Urinary bladder (tissue), 4 donors: ENCODE measurements around the gene RPH3AL. TPM values are rescaled to one million over a fixed set of nuclear protein-coding genes. Genes with fewer than 3 reads are reported as not detected.
"Not testable (repeated sequence)": the region's sequence is repeated elsewhere in the genome, so short reads cannot be mapped to it uniquely, and the experiment has no call there.

Source experiments
- DNase-seq: peaks from one replicate; pipeline ENCODE4 v3.0.0-alpha.2; 2015; ENCODE audit errors: extremely low spot score
- H3K27ac ChIP-seq: one replicate; pipeline ENCODE4 v1.5.1; 2013; ENCODE audit warnings: low read depth, mild to moderate bottlenecking, moderate library complexity
- H3K36me3 ChIP-seq: one replicate; pipeline ENCODE4 v1.6.1; 2013; ENCODE audit warnings: mild to moderate bottlenecking, moderate library complexity; ENCODE audit not compliant: insufficient read depth
- H3K4me1 ChIP-seq: one replicate; pipeline ENCODE4 v1.6.1; 2013; ENCODE audit warnings: mild to moderate bottlenecking, moderate library complexity; ENCODE audit not compliant: insufficient read depth
- H3K4me3 ChIP-seq: one replicate; pipeline ENCODE4 v1.5.1; 2013; ENCODE audit warnings: low read depth, low read length
- WGBS: extraction: QIAGEN DNeasy Blood & Tissue Kit; methylation state at CpG from one replicate; pipeline ENCODE4 v1.1.7; 2013; 5-methylcytosine and 5-hydroxymethylcytosine counted together
- polyA plus RNA-seq: library from polyadenylated mRNA; stranded (reverse); fragments of 200-250 nt; gene quantifications from one replicate; pipeline ENCODE4 v1.2.3, GENCODE V29; 2013
- total RNA-seq: library from RNA; depleted of rRNA; stranded (reverse); fragments of >200 nt; gene quantifications from one replicate; pipeline ENCODE4 v1.2.3, GENCODE V29; 2014
- donor health status: healthy with polysubstance abuse.
- donor health status: healthy.

RPH3AL gene
- total and polyA plus RNA-seq, 2 donors: 5.4 to 7.1 TPM

DNA sequence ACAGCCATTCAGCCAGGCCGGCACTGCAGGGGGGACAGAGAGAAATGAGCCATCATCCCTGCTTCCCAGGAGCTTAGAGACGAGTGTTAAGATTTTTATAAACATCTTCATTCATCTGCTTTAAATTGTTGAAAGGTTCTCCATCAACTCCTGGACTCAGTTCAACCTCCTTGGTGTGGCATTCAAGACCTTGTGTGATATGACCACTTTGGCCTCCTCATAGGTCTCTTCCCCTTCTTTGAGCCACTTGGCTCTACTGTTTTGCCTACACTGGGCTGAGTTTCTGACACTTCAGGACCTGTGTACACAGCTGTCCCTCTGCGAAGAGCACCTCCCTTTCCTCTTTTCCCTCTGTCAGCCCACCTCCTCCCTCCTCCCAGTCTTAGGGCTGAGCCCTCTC lies 175.5 kb downstream of the RPH3AL start:
- Histone ChIP-seq H3K36me3 (no peaks in the 10 kb centered on the region), H3K4me1 (no peaks in the 10 kb centered on the region), H3K27ac (no peak overlapping the region), H3K4me3 (no peak overlapping the region)
- WGBS: 76% methylated on average over 3 of the region's 3 CpGs
- DNase-seq: no peak

DNA sequence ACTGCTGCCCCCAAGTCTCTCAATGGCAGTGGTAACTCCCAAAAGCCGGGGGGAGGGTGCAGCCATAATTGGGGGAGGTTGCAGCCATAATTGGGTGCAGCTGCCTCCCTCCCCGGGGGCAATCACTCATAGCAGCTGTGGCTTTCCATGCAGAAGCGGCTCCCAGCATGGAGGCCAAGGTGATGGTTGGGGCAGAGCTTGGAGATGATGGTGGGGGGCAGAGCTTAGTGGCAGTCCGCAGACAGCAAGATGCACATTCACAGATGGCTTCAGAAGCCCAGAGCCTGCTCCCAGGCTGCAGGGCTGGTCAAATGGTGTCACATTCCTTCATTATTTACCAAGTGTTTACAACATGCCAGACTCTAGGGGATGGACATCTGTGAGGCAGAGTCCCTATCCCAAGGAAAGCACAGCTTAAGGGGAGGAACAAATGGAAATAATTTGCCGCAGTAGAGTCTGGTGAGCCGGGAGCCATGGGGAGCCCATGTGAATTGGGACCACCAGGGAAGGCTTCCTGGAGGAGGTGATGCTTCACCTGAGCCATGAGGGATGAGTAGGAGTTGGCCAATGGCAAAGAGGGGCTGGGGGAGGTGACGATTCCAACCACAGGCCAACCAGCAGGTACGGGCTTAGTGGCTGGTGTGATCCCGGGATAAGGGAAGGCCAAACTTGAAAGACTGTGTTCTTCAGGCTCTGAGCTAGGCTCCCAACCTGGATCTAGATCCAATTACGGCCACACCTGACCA lies 179.3 kb downstream of the RPH3AL start:
- H3K27ac ChIP-seq: no peak overlapping the region
- H3K36me3 ChIP-seq: no peaks in the 10 kb centered on the region
- no peaks in the 10 kb centered on the region for H3K4me1 ChIP-seq
- no peak for DNase-seq
- no peak overlapping the region for H3K4me3 ChIP-seq
- WGBS: 81% methylated on average over 10 of the region's 10 CpGs

DNA sequence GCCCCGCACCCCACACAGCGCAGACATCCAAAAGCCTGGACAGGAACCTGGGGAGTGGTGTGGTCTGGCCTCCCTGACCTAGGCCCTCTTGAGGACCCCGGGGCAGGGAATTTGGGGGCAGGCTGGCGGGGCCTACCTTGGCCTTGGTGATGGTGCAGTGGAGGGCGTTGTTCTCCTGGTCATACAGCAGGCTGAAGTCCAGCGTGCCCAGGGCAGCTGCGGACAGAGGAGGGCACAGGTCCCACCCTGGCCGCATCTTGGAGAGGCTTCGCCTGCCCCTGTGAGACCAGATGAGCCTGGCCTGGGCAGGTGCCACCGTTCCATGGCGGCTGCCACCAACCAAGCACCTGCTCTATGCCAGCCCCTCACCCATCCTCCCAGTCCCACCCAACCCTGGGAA lies 180.2 kb downstream of the RPH3AL start:
- no peak overlapping the region for H3K27ac ChIP-seq
- DNase-seq: no peak
- H3K36me3 ChIP-seq: no peaks in the 10 kb centered on the region
- H3K4me3 ChIP-seq: no peak overlapping the region
- H3K4me1 ChIP-seq: no peaks in the 10 kb centered on the region
- 91% methylated on average over 11 of the region's 11 CpGs for WGBS

DNA sequence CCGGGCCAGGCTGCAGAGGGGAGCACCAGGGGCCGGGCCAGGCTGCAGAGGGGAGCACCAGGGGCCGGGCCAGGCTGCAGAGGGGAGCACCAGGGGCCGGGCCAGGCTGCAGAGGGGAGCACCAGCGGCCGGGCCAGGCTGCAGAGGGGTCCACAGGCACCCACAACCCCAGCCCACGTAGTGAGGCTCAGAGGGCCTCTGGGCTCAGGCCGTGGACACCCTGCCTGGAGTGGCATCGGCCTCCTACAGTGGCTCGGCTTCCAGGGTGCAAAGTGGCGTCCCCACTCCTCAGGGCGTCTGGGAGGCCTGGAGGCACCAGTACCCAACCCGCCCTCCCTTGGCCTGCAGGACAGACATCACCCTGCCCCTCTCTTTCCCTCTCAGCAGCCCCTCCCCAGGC lies 180.7 kb downstream of the RPH3AL start:
- WGBS: 94% methylated on average over 12 of the region's 13 CpGs
- no peaks in the 10 kb centered on the region for H3K4me1 ChIP-seq
- DNase-seq: no peak
- no peaks in the 10 kb centered on the region for H3K36me3 ChIP-seq
- H3K27ac ChIP-seq: no peak overlapping the region
- no peak overlapping the region for H3K4me3 ChIP-seq

DNA sequence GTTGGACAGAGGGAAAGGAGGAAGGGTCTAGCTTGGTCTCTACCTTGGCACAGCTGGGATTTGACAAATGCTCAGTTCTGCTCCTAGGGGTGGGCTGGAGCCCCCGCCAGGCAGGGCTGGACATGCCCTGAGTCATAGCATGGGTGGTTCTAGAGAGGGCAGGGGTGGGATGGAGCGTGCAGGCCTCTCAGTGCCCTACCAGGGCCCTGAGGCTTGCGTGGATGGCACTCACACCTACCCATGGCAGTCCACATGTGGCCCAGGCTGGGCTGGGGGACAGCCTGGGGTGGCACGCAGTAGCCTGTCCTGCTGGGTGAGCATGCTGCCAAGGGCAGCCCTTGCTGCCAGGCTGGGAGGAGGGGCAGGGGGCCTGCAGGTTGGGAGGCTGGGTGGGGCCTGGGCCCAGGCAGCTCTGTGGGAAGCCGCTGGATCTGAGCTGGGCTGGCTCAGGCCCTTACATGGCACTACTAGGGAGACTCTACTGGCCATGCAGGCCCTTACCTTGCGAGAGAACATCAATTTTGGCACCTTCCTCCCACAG lies 182.4 kb downstream of the RPH3AL start:
- Histone ChIP-seq H3K4me3 (no peak overlapping the region), H3K36me3 (no peaks in the 10 kb centered on the region), H3K27ac (no peak overlapping the region), H3K4me1 (no peaks in the 10 kb centered on the region)
- no peak for DNase-seq
- over 99% methylated on average over 6 of the region's 6 CpGs for WGBS

DNA sequence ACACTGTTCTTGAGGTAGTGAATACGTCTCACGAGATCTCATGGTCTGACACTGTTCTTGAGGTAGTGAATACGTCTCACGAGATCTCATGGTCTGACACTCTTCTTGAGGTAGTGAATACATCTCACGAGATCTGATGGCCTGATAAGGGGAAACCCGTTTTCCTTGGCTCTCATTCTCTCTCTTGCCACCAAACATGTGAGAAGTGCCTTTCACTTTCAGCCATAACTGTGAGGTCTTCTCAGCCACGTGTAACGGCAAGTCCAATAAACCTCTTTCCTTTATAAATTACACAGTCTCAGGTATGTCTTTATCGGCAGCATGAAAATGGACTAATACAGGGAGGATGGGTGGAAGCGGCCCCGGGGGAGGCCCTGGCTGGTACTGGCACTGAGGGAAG lies 184.0 kb downstream of the RPH3AL start:
- H3K36me3 ChIP-seq, H3K27ac ChIP-seq, DNase-seq, H3K4me3 ChIP-seq, H3K4me1 ChIP-seq: not testable (repeated sequence)
- WGBS: 84% methylated on average over 9 of the region's 11 CpGs

DNA sequence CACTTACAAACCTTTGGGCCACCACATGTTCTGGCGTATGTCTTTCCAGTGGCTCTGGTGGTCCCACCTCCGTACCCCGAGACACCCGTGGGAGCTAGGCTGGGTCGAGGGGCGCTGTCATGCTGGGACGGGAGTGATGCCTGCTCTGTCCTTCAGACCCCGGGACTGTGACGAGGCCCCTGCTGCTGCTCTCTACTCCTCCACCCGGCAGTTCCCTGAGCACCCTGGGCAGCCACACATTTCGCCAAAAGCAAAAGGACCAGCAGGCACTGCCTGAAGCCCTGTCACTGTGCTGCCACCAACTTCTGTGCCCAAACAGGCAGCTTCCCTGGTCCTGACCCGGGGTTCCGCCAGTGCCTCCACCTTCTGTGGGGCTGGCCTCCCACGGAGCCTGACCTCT lies 186.7 kb downstream of the RPH3AL start:
- 94% methylated on average over 14 of the region's 14 CpGs for WGBS
- H3K4me3 ChIP-seq: no peak overlapping the region
- H3K27ac ChIP-seq: no peak overlapping the region

DNA sequence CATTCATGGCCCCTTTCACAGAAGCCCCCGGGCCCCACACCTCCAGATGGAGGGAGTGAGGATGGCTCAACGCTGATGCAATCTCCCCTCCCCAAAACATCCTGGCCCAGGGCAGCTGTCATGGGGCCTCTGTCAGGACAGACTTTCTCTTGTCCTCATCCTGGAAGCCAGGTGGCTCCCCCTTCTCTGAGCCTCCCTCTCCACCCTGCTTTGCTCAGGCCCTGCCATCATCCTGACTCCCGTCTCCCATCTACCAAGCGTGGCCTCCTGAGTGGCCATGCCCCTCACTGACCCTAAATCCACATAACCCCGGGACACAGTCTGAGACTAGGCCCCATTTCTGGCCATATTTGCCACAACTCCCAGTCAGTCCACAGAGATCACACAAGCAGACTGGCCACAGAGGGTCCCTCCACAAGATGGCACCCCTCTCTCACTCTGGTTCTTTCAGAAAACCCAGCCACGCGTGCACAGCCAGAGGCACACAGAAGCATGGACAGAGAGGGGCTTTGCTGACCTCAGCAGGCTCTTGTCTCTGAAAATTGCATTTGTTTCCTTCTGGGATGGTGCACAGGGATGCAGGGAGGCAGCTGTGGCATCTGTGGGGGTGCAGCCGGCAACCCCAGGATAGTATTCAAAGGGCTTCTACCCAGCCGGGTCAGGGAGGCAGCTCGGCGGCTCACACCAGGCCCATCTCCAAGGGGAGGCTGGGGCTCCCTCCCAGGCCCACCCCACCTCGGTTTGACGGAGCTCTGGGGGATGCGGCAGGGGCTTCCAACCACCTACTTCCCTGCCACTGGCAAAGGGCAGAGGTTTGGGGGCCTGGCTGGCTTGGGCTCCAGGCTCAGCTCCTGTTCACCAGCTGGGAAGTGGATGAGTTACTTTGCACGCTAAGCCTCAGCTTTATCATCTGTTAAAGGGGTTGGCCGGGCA lies 188.0 kb downstream of the RPH3AL start:
- no peak overlapping the region for H3K4me3 ChIP-seq
- no peaks in the 10 kb centered on the region for H3K4me1 ChIP-seq
- peak; percentile 36 for DNase-seq
- H3K27ac ChIP-seq: no peak overlapping the region
- H3K36me3 ChIP-seq: no peaks in the 10 kb centered on the region
- 60% methylated on average over 16 of the region's 16 CpGs for WGBS

More for the DNA sequence above, 186.7 kb downstream of the RPH3AL start:
- Histone ChIP-seq H3K36me3 (no peaks in the 10 kb centered on the region), H3K4me1 (no peaks in the 10 kb centered on the region)
- DNase-seq: no peak

DNA sequence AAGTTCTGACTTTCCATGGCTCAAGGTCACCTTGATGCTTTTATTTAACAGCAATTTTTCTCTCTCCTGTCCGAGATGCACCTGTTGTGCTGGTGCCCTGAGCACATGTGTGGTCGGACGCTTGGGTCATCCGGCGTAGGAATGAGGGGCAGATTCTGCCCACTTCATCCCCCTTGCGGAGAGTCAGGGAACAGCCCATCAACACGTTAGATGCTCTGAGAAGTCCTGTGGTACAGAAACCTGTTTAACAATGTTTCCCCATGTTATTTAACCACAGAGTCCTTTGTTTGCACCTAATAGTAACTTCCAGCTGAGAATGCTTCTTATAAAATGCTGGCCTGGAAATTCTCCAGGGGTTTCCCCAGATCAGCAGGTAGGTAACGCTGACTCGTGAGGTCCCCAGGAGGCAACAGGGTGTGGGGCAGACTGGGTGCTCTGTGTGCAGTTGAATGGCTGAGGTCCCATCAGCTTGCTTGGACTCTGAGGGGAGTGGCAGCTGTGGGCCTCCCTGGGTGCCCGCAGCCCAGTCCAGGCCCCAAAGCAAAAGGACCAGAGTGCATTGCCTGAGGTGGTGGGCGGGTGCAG lies 189.0 kb downstream of the RPH3AL start:
- Histone ChIP-seq H3K27ac (no peak overlapping the region), H3K4me3 (no peak overlapping the region), H3K36me3 (no peaks in the 10 kb centered on the region), H3K4me1 (no peaks in the 10 kb centered on the region)
- 84% methylated on average over 11 of the region's 11 CpGs for WGBS
- no peak for DNase-seq

DNA sequence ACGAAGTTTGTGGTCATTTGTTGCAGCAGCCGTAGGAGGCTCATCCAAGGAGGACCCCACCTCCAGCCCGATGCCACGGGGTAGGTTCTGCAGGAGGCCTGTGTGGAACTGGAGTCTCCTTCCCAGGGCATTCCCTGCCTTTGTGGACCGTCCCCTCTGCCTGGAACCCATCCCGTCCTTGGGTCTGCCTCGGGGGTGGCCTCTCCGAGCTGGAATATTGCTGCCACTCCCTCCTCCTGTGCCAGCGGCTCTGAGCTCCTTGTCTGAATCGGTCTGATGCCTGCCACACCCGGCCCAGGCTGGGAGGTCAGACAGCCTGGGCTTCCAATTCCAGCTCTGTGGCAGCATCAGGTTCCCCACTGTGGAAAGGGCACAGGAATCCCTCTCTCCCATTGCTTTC lies 189.9 kb downstream of the RPH3AL start:
- Histone ChIP-seq H3K27ac (no peak overlapping the region), H3K36me3 (no peaks in the 10 kb centered on the region), H3K4me3 (no peak overlapping the region), H3K4me1 (no peaks in the 10 kb centered on the region)
- DNase-seq: no peak
- 82% methylated on average over 11 of the region's 11 CpGs for WGBS

Other genes with a start within 250 kb of the RPH3AL start
- not detected for gene SCGB1C2, start 215.2 kb downstream of the RPH3AL start, total RNA-seq
- not detected for gene SCGB1C2, start 215.2 kb downstream of the RPH3AL start, polyA plus RNA-seq
- gene DOC2B, start 171.2 kb downstream of the RPH3AL start, total RNA-seq: 5.1 TPM
- 13.2 TPM for gene DOC2B, start 171.2 kb downstream of the RPH3AL start, polyA plus RNA-seq
- gene RFLNB, start 93.1 kb upstream of the RPH3AL start, total RNA-seq: 21.4 TPM
- gene RFLNB, start 93.1 kb upstream of the RPH3AL start, polyA plus RNA-seq: 23.9 TPM